ENCODE measurements around the gene DEFB131B. TPM values are rescaled to one million over a fixed set of nuclear protein-coding genes. Genes with fewer than 3 reads are reported as not detected.

DEFB131B gene
- total RNA-seq, 4 donors from 2014 or later: not detected

GRCh38 chr11:71931245-71931602, 53.0 kb downstream of the DEFB131B start:
- H3K4me1 ChIP-seq: peaks cover 0 to 58% (median 23%) of the 10 kb centered on the region in 4 donors
- no peaks in the 10 kb centered on the region for H3K9me3 ChIP-seq
- no peak for DNase-seq (ENCODE audit: low spot score in 2 of 2)
- H3K27ac ChIP-seq: no peak overlapping the region
- no peak overlapping the region for H3K4me3 ChIP-seq
- H3K27me3 ChIP-seq: no peaks in the 10 kb centered on the region
- no peaks in the 10 kb centered on the region for H3K36me3 ChIP-seq
- TF ChIP-seq CTCF (IDR thresholded peaks at IDR 0.05) (no peak), EP300 (IDR thresholded peaks at IDR 0.05) (no peak), POLR2A (IDR thresholded peaks at IDR 0.05) (no peak)
- 48 to 62% methylated on average over 2 of the region's 2 CpGs for WGBS, 2 donors

- Histone ChIP-seq H3K27me3 (no peaks in the 10 kb centered on the region), H3K4me1 (peaks cover 0 to 54% (median 14%) of the 10 kb centered on the region in 4 donors), H3K36me3 (no peaks in the 10 kb centered on the region), H3K4me3 (no peak overlapping the region), H3K27ac (no peak overlapping the region), H3K9me3 (no peaks in the 10 kb centered on the region)
- 83 to 89% methylated on average over 4 of the region's 4 CpGs for WGBS, 2 donors
- TF ChIP-seq EP300 (IDR thresholded peaks at IDR 0.05): no peak
- no peak for TF ChIP-seq POLR2A (IDR thresholded peaks at IDR 0.05)
- no peak for TF ChIP-seq CTCF (IDR thresholded peaks at IDR 0.05)
- DNase-seq (ENCODE audit: low spot score in 2 of 2): no peak
These were observed 55.1 kb downstream of the DEFB131B start for GRCh38 chr11:71933141-71933933.

Small RNA genes within 50 kb of the gene (small RNA-seq; reads per million reads assigned to genes)
- not detected for gene RNA5SP342

Other genes starting within 250 kb of the DEFB131B start
- gene DEFB108B, start 45.3 kb upstream of the DEFB131B start, total RNA-seq: not detected
- gene XNDC1N, start 50.1 kb downstream of the DEFB131B start, total RNA-seq: 10 to 100 TPM in 3 of 4 donors, 1 to 10 TPM in 1; 4.6 to 21.4 (median 15.7) TPM
- gene RNF121, start 50.6 kb downstream of the DEFB131B start, total RNA-seq: 10 to 100 TPM; 17.2 to 29.4 (median 21.4) TPM
- 10 to 100 TPM in 1 of 4 donors, 1 to 10 TPM in 3; 5.1 to 11.6 (median 6.3) TPM for gene IL18BP, start 120.5 kb downstream of the DEFB131B start, total RNA-seq
- gene NUMA1, start 202.1 kb downstream of the DEFB131B start, total RNA-seq: 100 to 1,000 TPM; 345 to 650 (median 380) TPM
- gene LRRC51, start 202.4 kb downstream of the DEFB131B start, total RNA-seq: 10 to 100 TPM in 1 of 4 donors, 1 to 10 TPM in 3; 7.3 to 10.8 (median 9.2) TPM
- gene LAMTOR1, start 224.8 kb downstream of the DEFB131B start, total RNA-seq: 100 to 1,000 TPM; 116 to 133 (median 128) TPM
- gene TOMT, start 227.5 kb downstream of the DEFB131B start, total RNA-seq: not detected
- 10 to 100 TPM; 20.8 to 36.7 (median 30.8) TPM for gene ANAPC15, start 234.2 kb downstream of the DEFB131B start, total RNA-seq